ENCODE results near the gene GSTM3. TPM values are rescaled to one million over a fixed set of nuclear protein-coding genes. Genes with fewer than 3 reads are reported as not detected.

Gene GSTM3
- total and polyA plus RNA-seq, 8 donors, result 32.2 to 350 (median 113) TPM

GRCh38 chr1:109771712-109772657 lies 31.1 kb upstream of the GSTM3 start:
- no peaks in the 10 kb centered on the region for H3K9me3 ChIP-seq
- H3K36me3 ChIP-seq, result no peaks in the 10 kb centered on the region
- no peak overlapping the region for H3K4me3 ChIP-seq
- 66 to 74% (median 71%) methylated on average over 10 of the region's 10 CpGs for WGBS, 5 donors
- H3K27ac ChIP-seq, result no peak overlapping the region
- no peaks in the 10 kb centered on the region for H3K27me3 ChIP-seq
- TF ChIP-seq POLR2AphosphoS5 (IDR thresholded peaks at IDR 0.05) (no peak), EP300 (IDR thresholded peaks at IDR 0.05) (no peak), POLR2A (IDR thresholded peaks at IDR 0.05) (no peak)
- no peak for DNase-seq
- peaks cover 3 to 27% (median 10%) of the 10 kb centered on the region in 4 donors for H3K4me1 ChIP-seq
- intact Hi-C loops (cut with DNase I; ENCODE audit: low total_unique reads), result loop anchor here (5.0 to 10.0 kb wide), 2 partner anchors 130 to 227 kb away; partner anchors contain the start of gene GNAI3

DNA sequence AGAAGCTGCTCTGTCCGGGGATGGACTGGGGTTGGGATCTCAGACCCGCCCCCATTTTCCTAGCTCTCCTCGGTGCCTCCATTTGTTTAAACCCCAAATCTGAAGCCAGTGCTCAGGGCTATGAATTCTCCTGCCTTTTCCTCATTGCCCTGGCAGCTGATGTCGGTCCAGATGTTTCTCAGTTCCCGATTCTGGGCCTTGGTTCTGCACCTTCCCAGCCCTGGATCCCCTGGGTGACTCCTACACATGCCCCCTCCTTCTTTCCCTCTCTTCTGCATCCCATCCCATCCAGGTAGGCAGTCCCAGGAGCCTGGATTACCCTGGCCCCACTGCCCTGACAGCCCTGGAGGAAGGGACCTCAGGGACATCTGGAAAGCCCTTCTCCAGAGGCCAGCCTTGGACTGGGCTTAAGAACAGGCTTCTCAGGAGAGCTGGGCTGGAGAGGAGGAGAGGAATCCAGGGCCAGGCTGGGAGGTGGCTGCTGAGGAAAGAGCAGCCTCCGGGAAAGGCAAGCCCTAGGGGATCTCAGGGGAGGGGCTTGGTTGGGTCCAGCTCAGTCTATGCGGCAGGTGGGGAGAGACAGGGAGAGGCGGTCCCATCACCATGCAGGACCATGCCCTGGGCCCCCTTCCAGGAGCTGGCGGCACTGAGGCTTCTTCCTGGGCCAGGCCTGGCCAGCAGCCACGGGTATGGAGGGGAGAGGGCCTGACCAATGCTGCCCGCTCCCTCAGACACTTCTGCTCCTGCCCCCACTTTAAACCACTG lies 29.7 kb upstream of the GSTM3 start:
- Histone ChIP-seq H3K4me3 (no peak overlapping the region), H3K9me3 (no peaks in the 10 kb centered on the region), H3K27ac (no peak overlapping the region), H3K36me3 (no peaks in the 10 kb centered on the region), H3K4me1 (peaks cover 4 to 37% (median 10%) of the 10 kb centered on the region in 4 donors), H3K27me3 (no peaks in the 10 kb centered on the region)
- DNase-seq, result peak in 1 of 2 donors; percentile 20
- TF ChIP-seq POLR2AphosphoS5 (IDR thresholded peaks at IDR 0.05), result no peak
- TF ChIP-seq, protein P1, sequence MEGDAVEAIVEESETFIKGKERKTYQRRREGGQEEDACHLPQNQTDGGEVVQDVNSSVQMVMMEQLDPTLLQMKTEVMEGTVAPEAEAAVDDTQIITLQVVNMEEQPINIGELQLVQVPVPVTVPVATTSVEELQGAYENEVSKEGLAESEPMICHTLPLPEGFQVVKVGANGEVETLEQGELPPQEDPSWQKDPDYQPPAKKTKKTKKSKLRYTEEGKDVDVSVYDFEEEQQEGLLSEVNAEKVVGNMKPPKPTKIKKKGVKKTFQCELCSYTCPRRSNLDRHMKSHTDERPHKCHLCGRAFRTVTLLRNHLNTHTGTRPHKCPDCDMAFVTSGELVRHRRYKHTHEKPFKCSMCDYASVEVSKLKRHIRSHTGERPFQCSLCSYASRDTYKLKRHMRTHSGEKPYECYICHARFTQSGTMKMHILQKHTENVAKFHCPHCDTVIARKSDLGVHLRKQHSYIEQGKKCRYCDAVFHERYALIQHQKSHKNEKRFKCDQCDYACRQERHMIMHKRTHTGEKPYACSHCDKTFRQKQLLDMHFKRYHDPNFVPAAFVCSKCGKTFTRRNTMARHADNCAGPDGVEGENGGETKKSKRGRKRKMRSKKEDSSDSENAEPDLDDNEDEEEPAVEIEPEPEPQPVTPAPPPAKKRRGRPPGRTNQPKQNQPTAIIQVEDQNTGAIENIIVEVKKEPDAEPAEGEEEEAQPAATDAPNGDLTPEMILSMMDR (IDR thresholded peaks at IDR 0.05), result no peak
- no peak for TF ChIP-seq EP300 (IDR thresholded peaks at IDR 0.05)
- no peak for TF ChIP-seq POLR2A (IDR thresholded peaks at IDR 0.05)
- intact Hi-C loops (cut with DNase I; ENCODE audit: low total_unique reads), result loop anchor here (5.0 to 10.0 kb wide), 2 partner anchors 128 to 226 kb away; partner anchors contain the start of gene GNAI3
- WGBS, 5 donors, result 75 to 81% (median 77%) methylated on average over 9 to 11 of the region's 11 CpGs

- no peak overlapping the region for H3K4me3 ChIP-seq
- 81 to 92% (median 89%) methylated on average over 11 of the region's 11 CpGs for WGBS, 5 donors
- H3K4me1 ChIP-seq, result peaks cover 4 to 47% (median 12%) of the 10 kb centered on the region in 4 donors
- no peak for TF ChIP-seq POLR2AphosphoS5 (IDR thresholded peaks at IDR 0.05)
- TF ChIP-seq, protein P1 (IDR thresholded peaks at IDR 0.05), result no peak
- no peak for TF ChIP-seq EP300 (IDR thresholded peaks at IDR 0.05)
- TF ChIP-seq POLR2A (IDR thresholded peaks at IDR 0.05), result no peak
- no peaks in the 10 kb centered on the region for H3K36me3 ChIP-seq
- H3K27me3 ChIP-seq, result no peaks in the 10 kb centered on the region
- intact Hi-C loops (cut with DNase I; ENCODE audit: low total_unique reads), result loop anchor here (5.0 to 10.0 kb wide), 2 partner anchors 127 to 225 kb away; partner anchors contain the start of gene GNAI3
- no peak overlapping the region for H3K27ac ChIP-seq
- peak in 1 of 2 donors; percentile 16 for DNase-seq
- no peaks in the 10 kb centered on the region for H3K9me3 ChIP-seq
These were observed 28.7 kb upstream of the GSTM3 start for GRCh38 chr1:109769330-109770078.

GRCh38 chr1:109768820-109769219 lies 28.0 kb upstream of the GSTM3 start:
- no peaks in the 10 kb centered on the region for H3K36me3 ChIP-seq
- no peak for DNase-seq
- H3K4me3 ChIP-seq, result no peak overlapping the region
- WGBS, 5 donors, result 89 to 92% (median 90%) methylated on average over 7 of the region's 7 CpGs
- H3K27me3 ChIP-seq, result no peaks in the 10 kb centered on the region
- H3K9me3 ChIP-seq, result no peaks in the 10 kb centered on the region
- H3K4me1 ChIP-seq, result peaks cover 6 to 53% (median 16%) of the 10 kb centered on the region in 4 donors
- intact Hi-C loops (cut with DNase I; ENCODE audit: low total_unique reads), result no loop called here
- H3K27ac ChIP-seq, result no peak overlapping the region
- TF ChIP-seq EP300 (IDR thresholded peaks at IDR 0.05), result no peak
- TF ChIP-seq POLR2AphosphoS5 (IDR thresholded peaks at IDR 0.05), result no peak
- TF ChIP-seq, protein P1 (IDR thresholded peaks at IDR 0.05), result no peak
- no peak for TF ChIP-seq POLR2A (IDR thresholded peaks at IDR 0.05)

All from stomach (tissue), 9 donors.